Mesenchymal stem cell (in vitro differentiated cells and primary cell): ENCODE results near the gene WDR48.

Source experiments
- DNase-seq: peaks from one replicate; pipeline ENCODE4 v3.0.0-alpha.2; 2013
- H2AFZ ChIP-seq: one replicate; pipeline ENCODE4 v1.6.1; 2013; ENCODE audit warnings: low read depth, mild to moderate bottlenecking, control low read depth, inconsistent platforms, low read length, moderate library complexity
- H2AK5ac ChIP-seq: 2 replicates; pipeline ENCODE4 v1.6.1; 2013; ENCODE audit warnings: low read length, moderate library complexity, mild to moderate bottlenecking, inconsistent platforms; ENCODE audit not compliant: severe bottlenecking
- H2BK120ac ChIP-seq: one replicate; pipeline ENCODE4 v1.6.1; 2013; ENCODE audit warnings: low read depth, mild to moderate bottlenecking, inconsistent platforms, low read length, moderate library complexity
- H2BK12ac ChIP-seq, 2 experiments: one replicate each; pipeline ENCODE4 v1.6.1; 2013; ENCODE audit warnings: inconsistent platforms in 2 of 2, low read length in 2 of 2, mild to moderate bottlenecking in 2 of 2, moderate library complexity in 2 of 2, control low read depth in 1 of 2
- H2BK15ac ChIP-seq: one replicate; pipeline ENCODE4 v1.6.1; 2013; ENCODE audit warnings: mild to moderate bottlenecking, low read depth, inconsistent platforms; ENCODE audit not compliant: poor library complexity, severe bottlenecking
- H2BK5ac ChIP-seq: 2 replicates; pipeline ENCODE4 v1.6.1; 2013; ENCODE audit warnings: low read depth, mild to moderate bottlenecking, low read length, control low read depth, inconsistent platforms; ENCODE audit not compliant: poor library complexity, severe bottlenecking
- H3K14ac ChIP-seq, 2 experiments: one replicate each; pipeline ENCODE4 v1.6.1; 2013; ENCODE audit warnings: inconsistent platforms in 2 of 2, low read length in 2 of 2, control low read depth in 1 of 2, mild to moderate bottlenecking in 1 of 2, moderate library complexity in 1 of 2
- H3K18ac ChIP-seq, 2 experiments: one replicate each; pipeline ENCODE4 v1.6.1; 2013; ENCODE audit warnings: inconsistent platforms in 2 of 2, low read length in 2 of 2, control low read depth in 1 of 2, low read depth in 1 of 2, mild to moderate bottlenecking in 1 of 2
- H3K23ac ChIP-seq, 2 experiments: one replicate each; pipeline ENCODE4 v1.6.1; 2013; ENCODE audit warnings: inconsistent platforms in 2 of 2, low read length in 2 of 2, mild to moderate bottlenecking in 2 of 2, moderate library complexity in 2 of 2, control low read depth in 1 of 2
- H3K27ac ChIP-seq: 2 replicates; pipeline ENCODE4 v1.5.1; 2013; ENCODE audit warnings: mild to moderate bottlenecking, moderate library complexity, low read length, control low read depth, inconsistent platforms; ENCODE audit not compliant: poor library complexity, severe bottlenecking
- H3K27me3 ChIP-seq, 2 experiments: 2 replicates each; pipeline versions ENCODE4 v1.6.1 to v1.7.0; 2013; ENCODE audit warnings: low read length in 2 of 2, mild to moderate bottlenecking in 2 of 2, moderate library complexity in 2 of 2, control low read depth in 1 of 2, inconsistent platforms in 1 of 2; ENCODE audit not compliant: control insufficient read depth in 1 of 2, insufficient read depth in 1 of 2
- H3K36me3 ChIP-seq, 2 experiments: 2 replicates each; pipeline versions ENCODE4 v1.6.1 to v1.7.0; 2013; ENCODE audit warnings: low read length in 2 of 2, control low read depth in 1 of 2, inconsistent platforms in 1 of 2, low read depth in 1 of 2, mild to moderate bottlenecking in 1 of 2; ENCODE audit not compliant: insufficient read depth in 2 of 2, control insufficient read depth in 1 of 2
- H3K4ac ChIP-seq, 2 experiments: one replicate each; pipeline ENCODE4 v1.6.1; 2013; ENCODE audit warnings: inconsistent platforms in 2 of 2, low read length in 2 of 2, mild to moderate bottlenecking in 2 of 2, moderate library complexity in 2 of 2, control low read depth in 1 of 2, low read depth in 1 of 2
- H3K4me1 ChIP-seq: 2 replicates; pipeline ENCODE4 v1.6.1; 2013; ENCODE audit warnings: low read depth, low read length, control low read depth; ENCODE audit not compliant: control insufficient read depth, insufficient read depth
- H3K4me2 ChIP-seq: 2 replicates; pipeline ENCODE4 v1.6.1; 2013; ENCODE audit warnings: low read length, mild to moderate bottlenecking, inconsistent platforms; ENCODE audit not compliant: poor library complexity, severe bottlenecking
- H3K4me3 ChIP-seq, 2 experiments: 2 replicates each; pipeline versions ENCODE4 v1.5.1 to v1.7.0; 2013; ENCODE audit warnings: low read length in 2 of 2, mild to moderate bottlenecking in 2 of 2, control low read depth in 1 of 2, low read depth in 1 of 2; ENCODE audit not compliant: insufficient read depth in 1 of 2
- H3K79me1 ChIP-seq: replicated peaks from 2 replicates; pipeline ENCODE4 v1.6.1; 2013; ENCODE audit warnings: mild to moderate bottlenecking, control low read depth, low read length, inconsistent platforms; ENCODE audit not compliant: poor library complexity, severe bottlenecking
- H3K9ac ChIP-seq: 2 replicates; pipeline ENCODE4 v1.7.0; 2013; ENCODE audit warnings: mild to moderate bottlenecking, low read length, moderate library complexity
- H3K9me3 ChIP-seq: 2 replicates; pipeline ENCODE4 v1.7.0; 2013; ENCODE audit warnings: mild to moderate bottlenecking, low read length; ENCODE audit not compliant: control insufficient read depth
- H4K8ac ChIP-seq: one replicate; pipeline ENCODE4 v1.6.1; 2013; ENCODE audit warnings: inconsistent platforms, mild to moderate bottlenecking, low read length, moderate library complexity
- H4K91ac ChIP-seq: one replicate; pipeline ENCODE4 v1.6.1; 2013; ENCODE audit warnings: mild to moderate bottlenecking, low read length, inconsistent platforms
- WGBS: methylation state at CpG from one replicate; pipeline ENCODE4 v1.1.7; 2013; ENCODE audit warnings: mixed read lengths; 5-methylcytosine and 5-hydroxymethylcytosine counted together

The WDR48 gene

DNA sequence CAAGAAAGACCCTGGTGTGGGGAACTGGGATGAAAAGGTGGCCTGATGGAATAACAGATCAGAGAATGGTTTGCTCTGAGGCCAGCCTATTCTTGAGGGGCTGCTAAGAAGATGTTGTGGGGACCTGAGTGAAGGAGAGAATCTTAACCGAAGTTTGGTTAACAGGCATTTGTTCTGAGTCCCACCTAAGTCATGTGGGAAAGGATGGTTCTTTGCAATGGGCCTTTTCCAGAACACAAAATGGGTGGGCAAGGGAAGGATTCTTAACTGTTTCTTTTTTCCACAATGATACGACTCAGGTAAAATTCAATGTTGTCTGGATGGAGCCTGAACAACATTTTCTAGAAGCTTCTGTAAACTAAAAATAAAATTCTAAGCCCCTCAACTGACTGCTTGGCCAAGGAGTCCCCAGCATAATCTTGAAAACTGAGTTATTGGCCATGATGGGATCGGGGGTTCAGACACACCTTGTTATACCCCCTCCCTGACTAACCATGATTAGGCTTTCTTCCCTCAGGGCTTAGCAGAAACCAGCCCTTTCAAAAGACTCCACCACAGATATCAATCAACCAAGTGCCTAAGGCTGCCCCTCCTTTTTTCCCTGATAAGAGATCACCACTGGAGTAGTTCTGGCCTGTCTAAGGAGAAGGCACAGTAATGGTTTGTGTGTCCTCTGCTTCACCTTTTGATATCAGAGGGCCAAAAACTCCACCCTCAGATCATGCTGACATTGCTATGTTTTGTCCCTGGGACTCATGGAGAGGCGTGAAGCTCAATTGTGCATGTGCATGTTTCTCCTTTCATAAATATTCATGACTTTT, 30.1 kb upstream of the WDR48 start:
- H3K27me3 ChIP-seq = peaks cover 13 to 14% of the 10 kb centered on the region in 2 experiments
- no peak overlapping the region for H2BK12ac ChIP-seq
- no peaks in the 10 kb centered on the region for H3K36me3 ChIP-seq
- no peak overlapping the region for H3K4me3 ChIP-seq
- H2BK15ac ChIP-seq = no peak overlapping the region
- H2BK5ac ChIP-seq = no peak overlapping the region
- no peak overlapping the region for H2AK5ac ChIP-seq
- no peak overlapping the region for H2AFZ ChIP-seq
- H4K91ac ChIP-seq = no peak overlapping the region
- no peak overlapping the region for H3K23ac ChIP-seq
- H3K14ac ChIP-seq = no peak overlapping the region
- H2BK120ac ChIP-seq = no peak overlapping the region
- no peak overlapping the region for H3K4ac ChIP-seq
- DNase-seq = no peak
- no peak overlapping the region for H3K4me2 ChIP-seq
- H3K79me1 ChIP-seq = no peaks in the 10 kb centered on the region
- no peak overlapping the region for H3K27ac ChIP-seq
- no peak overlapping the region for H4K8ac ChIP-seq
- no peaks in the 10 kb centered on the region for H3K4me1 ChIP-seq
- no peak overlapping the region for H3K9ac ChIP-seq
- no peak overlapping the region for H3K18ac ChIP-seq
- no peaks in the 10 kb centered on the region for H3K9me3 ChIP-seq
- WGBS = 70% methylated on average over 3 of the region's 4 CpGs

DNA sequence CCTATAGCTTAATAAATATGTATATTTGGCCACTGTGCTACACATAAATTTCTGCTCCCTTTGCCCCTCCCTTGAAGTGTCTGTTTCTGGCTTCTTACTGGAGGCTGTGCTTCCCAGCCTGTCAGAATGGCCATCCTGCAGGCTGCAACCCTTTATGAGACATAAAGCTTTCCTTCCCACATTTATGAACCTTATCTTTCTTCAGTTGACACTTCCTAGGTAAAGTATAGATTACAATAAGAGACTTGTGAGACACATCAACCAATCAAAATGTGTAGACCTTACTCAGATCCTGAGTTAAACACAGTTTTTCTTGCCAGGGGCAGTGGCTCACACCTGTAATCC, 29.6 kb upstream of the WDR48 start:
- Histone ChIP-seq H3K79me1 (no peaks in the 10 kb centered on the region), H3K36me3 (no peaks in the 10 kb centered on the region), H2BK120ac (no peak overlapping the region), H4K91ac (no peak overlapping the region), H2AFZ (no peak overlapping the region), H3K14ac (no peak overlapping the region), H3K18ac (no peak overlapping the region), H3K9me3 (no peaks in the 10 kb centered on the region), H3K27ac (no peak overlapping the region), H4K8ac (no peak overlapping the region), H2BK5ac (no peak overlapping the region), H2BK12ac (no peak overlapping the region), H3K4me2 (no peak overlapping the region), H3K27me3 (peaks cover 11 to 20% of the 10 kb centered on the region in 2 experiments), H2AK5ac (no peak overlapping the region), H3K4ac (no peak overlapping the region), H3K4me1 (no peaks in the 10 kb centered on the region), H2BK15ac (no peak overlapping the region), H3K23ac (no peak overlapping the region), H3K9ac (no peak overlapping the region), H3K4me3 (no peak overlapping the region)
- DNase-seq = no peak

DNA sequence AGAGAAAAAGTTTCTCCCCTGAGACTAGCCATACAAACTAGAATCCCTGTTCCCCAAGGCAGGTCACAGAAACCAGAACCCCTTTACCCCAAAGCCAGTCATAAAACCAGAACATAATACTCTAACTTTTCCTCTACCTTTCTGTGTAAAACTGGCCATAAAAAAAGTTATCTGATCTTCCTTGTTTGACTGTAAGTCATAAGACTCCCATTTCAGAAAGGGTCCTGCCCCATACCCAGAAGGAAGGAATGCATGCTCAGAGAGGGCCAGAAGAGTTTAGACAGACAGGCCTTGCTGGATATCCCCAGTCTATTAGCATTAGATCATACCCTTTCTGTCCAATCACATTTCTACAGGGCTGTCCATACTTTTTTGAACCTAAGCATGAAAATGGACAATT, 27.3 kb upstream of the WDR48 start:
- Histone ChIP-seq H2BK5ac (no peak overlapping the region), H2BK120ac (no peak overlapping the region), H3K27ac (no peak overlapping the region), H3K4me2 (no peak overlapping the region), H3K4me1 (no peaks in the 10 kb centered on the region), H3K18ac (no peak overlapping the region), H3K4ac (no peak overlapping the region), H2AFZ (no peak overlapping the region), H2BK15ac (no peak overlapping the region), H2AK5ac (no peak overlapping the region), H3K36me3 (no peaks in the 10 kb centered on the region), H3K9me3 (no peaks in the 10 kb centered on the region), H2BK12ac (no peak overlapping the region), H3K9ac (no peak overlapping the region), H3K27me3 (peaks cover under 1 to 33% of the 10 kb centered on the region in 2 experiments), H3K14ac (no peak overlapping the region), H4K8ac (no peak overlapping the region), H3K4me3 (no peak overlapping the region), H3K79me1 (no peaks in the 10 kb centered on the region), H4K91ac (no peak overlapping the region), H3K23ac (no peak overlapping the region)
- DNase-seq = no peak

DNA sequence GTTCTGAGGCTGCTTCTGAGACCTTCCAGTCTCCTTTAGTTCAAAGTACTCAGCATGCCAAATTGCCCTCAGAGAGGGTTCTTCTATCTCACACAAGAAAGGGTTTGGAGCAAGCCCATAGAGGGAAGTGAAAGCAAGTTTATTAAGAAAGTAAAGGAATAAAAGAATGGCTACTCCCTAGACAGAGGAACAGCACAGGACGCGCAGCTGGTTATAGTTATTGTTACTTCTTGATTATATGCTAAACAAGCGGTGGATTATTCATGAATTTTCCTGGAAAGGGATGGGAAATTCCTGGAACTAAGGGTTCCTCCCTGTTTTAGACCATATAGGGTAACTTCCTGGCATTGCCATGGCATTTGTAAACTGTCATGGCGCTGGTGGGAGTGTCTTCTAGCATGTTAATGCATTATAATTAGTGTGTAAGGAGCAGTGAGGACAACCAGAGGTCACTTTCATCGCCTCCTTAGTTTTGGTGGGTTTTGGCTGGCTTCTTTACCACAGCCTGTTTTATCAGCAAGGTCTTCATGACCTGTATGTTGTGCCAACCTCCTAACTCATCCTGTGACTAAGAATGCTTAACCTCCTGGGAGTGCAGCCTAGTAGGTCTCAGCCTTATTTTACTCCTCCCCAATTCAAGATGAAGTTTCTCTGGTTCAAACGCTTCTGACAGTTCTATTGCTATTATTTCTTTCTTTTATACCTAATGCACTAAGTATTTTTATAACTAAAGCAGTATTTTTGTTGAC, 26.4 kb upstream of the WDR48 start:
- Histone ChIP-seq H3K9me3 (no peaks in the 10 kb centered on the region), H3K27me3 (peaks cover 0 to 33% of the 10 kb centered on the region in 2 experiments), H2BK5ac (no peak overlapping the region), H3K18ac (no peak overlapping the region), H3K14ac (no peak overlapping the region), H3K4me2 (no peak overlapping the region), H3K23ac (no peak overlapping the region), H3K9ac (peak overlapping the region; percentile 36), H3K4ac (no peak overlapping the region), H2BK12ac (no peak overlapping the region), H2BK15ac (no peak overlapping the region), H3K4me3 (no peak overlapping the region), H3K79me1 (no peaks in the 10 kb centered on the region), H2AFZ (no peak overlapping the region), H3K27ac (no peak overlapping the region), H4K8ac (no peak overlapping the region), H3K36me3 (no peaks in the 10 kb centered on the region), H2BK120ac (no peak overlapping the region), H4K91ac (no peak overlapping the region), H2AK5ac (no peak overlapping the region), H3K4me1 (no peaks in the 10 kb centered on the region)
- DNase-seq = no peak
- 85% methylated on average over 5 of the region's 6 CpGs for WGBS
